ENCODE data around the gene TSHZ2.

Gene TSHZ2

GRCh38 chr20:53328961-53329360 lies 356.8 kb downstream of the TSHZ2 start:
- no peak for DNase-seq

GRCh38 chr20:53329781-53330180 lies 357.6 kb downstream of the TSHZ2 start:
- no peak for DNase-seq

GRCh38 chr20:53330601-53331140 lies 358.5 kb downstream of the TSHZ2 start:
- DNase-seq: peak in 1 of 3 experiments; percentile 26

- no peak for DNase-seq
Observed at GRCh38 chr20:53331151-53331973, 359.2 kb downstream of the TSHZ2 start.

GRCh38 chr20:53332022-53332837 lies 360.1 kb downstream of the TSHZ2 start:
- DNase-seq: no peak

- no peak for DNase-seq
Observed at GRCh38 chr20:53334861-53335260, 362.7 kb downstream of the TSHZ2 start.

- DNase-seq: no peak
Observed at GRCh38 chr20:53335555-53335954, 363.4 kb downstream of the TSHZ2 start.

GRCh38 chr20:53336892-53337291 lies 364.7 kb downstream of the TSHZ2 start:
- peak in 1 of 3 experiments; percentile 9 for DNase-seq

- no peak for DNase-seq
Observed at GRCh38 chr20:53337390-53338101, 365.4 kb downstream of the TSHZ2 start.

GRCh38 chr20:53338716-53339115 lies 366.6 kb downstream of the TSHZ2 start:
- no peak for DNase-seq

- no peak for DNase-seq
Observed at GRCh38 chr20:53342429-53342828, 370.3 kb downstream of the TSHZ2 start.

- peak in 1 of 3 experiments; percentile 19 for DNase-seq
Observed at GRCh38 chr20:53343448-53343847, 371.3 kb downstream of the TSHZ2 start.

- no peak for DNase-seq
Observed at GRCh38 chr20:53344891-53345290, 372.7 kb downstream of the TSHZ2 start.

- DNase-seq: no peak
Observed at GRCh38 chr20:53345536-53346334, 373.6 kb downstream of the TSHZ2 start.

GRCh38 chr20:53346335-53346648 lies 374.1 kb downstream of the TSHZ2 start:
- DNase-seq: no peak

GRCh38 chr20:53349730-53350129 lies 377.6 kb downstream of the TSHZ2 start:
- DNase-seq: no peak

GRCh38 chr20:53352727-53353440 lies 380.7 kb downstream of the TSHZ2 start:
- no peak for DNase-seq

GRCh38 chr20:53354314-53354713 lies 382.2 kb downstream of the TSHZ2 start:
- no peak for DNase-seq

- DNase-seq: no peak
Observed at GRCh38 chr20:53355790-53356189, 383.6 kb downstream of the TSHZ2 start.

GRCh38 chr20:53359425-53359824 lies 387.3 kb downstream of the TSHZ2 start:
- DNase-seq: no peak

- no peak for DNase-seq
Observed at GRCh38 chr20:53360852-53361251, 388.7 kb downstream of the TSHZ2 start.

- DNase-seq: no peak
Observed at GRCh38 chr20:53362736-53363135, 390.6 kb downstream of the TSHZ2 start.
